Umbilical cord (tissue), 2 donors: ENCODE results near the gene ODF2L. TPM values are rescaled to one million over a fixed set of nuclear protein-coding genes. Genes with fewer than 3 reads are reported as not detected.

Source experiments
- DNase-seq: peaks from one replicate; pipeline ENCODE4 v3.0.0-alpha.2; 2015; ENCODE audit warnings: low spot score
- total RNA-seq: library from RNA; depleted of rRNA; stranded (reverse); fragments of >200 nt; gene quantifications from one replicate; pipeline ENCODE4 v1.2.3, GENCODE V29; 2014; ENCODE audit warnings: low replicate concordance; ENCODE audit not compliant: insufficient read depth

Gene ODF2L
- total RNA-seq, 1 donor from 2014 or later, result 40.9 TPM

GRCh38 chr1:86318436-86318835, 77.7 kb downstream of the ODF2L start:
- no peak for DNase-seq

GRCh38 chr1:86317926-86318325, 78.2 kb downstream of the ODF2L start:
- no peak for DNase-seq

DNA sequence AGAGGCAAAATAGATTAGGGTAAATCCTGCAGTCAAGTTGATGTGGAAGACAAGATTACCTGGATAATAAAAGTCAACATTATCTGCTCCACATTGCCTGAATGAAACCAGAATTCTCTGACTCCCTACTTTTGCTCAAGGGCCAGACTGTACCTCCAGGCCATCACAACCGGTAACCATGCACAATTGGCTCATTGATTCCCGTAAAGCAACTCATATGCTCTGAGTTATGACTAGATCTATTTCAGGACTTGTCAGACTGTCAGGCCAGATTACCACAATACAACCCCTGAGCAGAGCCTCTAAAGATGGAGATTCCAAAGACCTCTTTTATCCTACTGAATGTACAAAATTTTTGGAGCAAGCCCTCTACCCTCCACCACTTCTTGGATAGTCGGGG, 90.4 kb downstream of the ODF2L start:
- no peak for DNase-seq

GRCh38 chr1:86303041-86303690, 93.0 kb downstream of the ODF2L start:
- no peak for DNase-seq

Other genes starting within 250 kb of the ODF2L start
- gene COL24A1, start 239.6 kb downstream of the ODF2L start, total RNA-seq, result 7.5 TPM
- gene CLCA2, start 27.8 kb upstream of the ODF2L start, total RNA-seq, result 11.3 TPM
- gene CLCA1, start 72.6 kb upstream of the ODF2L start, total RNA-seq, result 0.72 TPM
- 2.9 TPM for gene CLCA4, start 150.8 kb upstream of the ODF2L start, total RNA-seq